HL-60 (cell line): ENCODE data around the gene NMT2.
A peak's percentile ranks its signal among the peaks of the same experiment; 100 is the strongest.

Experiments
- DNase-seq, 2 experiments: peaks; one replicate each; pipeline ENCODE4 v3.0.0-alpha.2; 2010 to 2020; ENCODE audit warnings: low read depth in 1 of 2, low spot score in 1 of 2
- H3K27ac ChIP-seq: fragments of 250-450 bp; sonication (Bioruptor Pico); replicated peaks from 2 replicates; pipeline ENCODE4 v1.5.1; 2020; ENCODE audit warnings: mild to moderate bottlenecking, moderate library complexity
- H3K27me3 ChIP-seq: fragments of 250-450 bp; sonication (Bioruptor Pico); 2 replicates; pipeline ENCODE4 v1.5.1; 2021; ENCODE audit warnings: mild to moderate bottlenecking, moderate library complexity; ENCODE audit not compliant: insufficient read depth, poor library complexity, severe bottlenecking
- H3K4me3 ChIP-seq: replicated peaks from 2 replicates; pipeline ENCODE4 v1.5.1; 2011; ENCODE audit warnings: mild to moderate bottlenecking, control low read depth, low read length; ENCODE audit not compliant: insufficient read depth
- CTCF ChIP-seq: IDR thresholded peaks from one replicate; pipeline ENCODE4 v1.5.1; 2011; ENCODE audit warnings: low read length, control low read depth, inconsistent platforms; ENCODE audit not compliant: insufficient read depth
- GABPA ChIP-seq: IDR thresholded peaks from 2 replicates; pipeline ENCODE4 v1.6.1; 2012; ENCODE audit warnings: low read depth
- POLR2AphosphoS5 ChIP-seq: IDR thresholded peaks from 2 replicates; pipeline ENCODE4 v1.6.1; 2012; ENCODE audit warnings: low read depth
- SPI1 ChIP-seq: IDR thresholded peaks from 2 replicates; pipeline ENCODE4 v1.6.1; 2012; ENCODE audit warnings: low read depth, mild to moderate bottlenecking, borderline replicate concordance
- TF ChIP-seq, protein P1 (sequence below): IDR thresholded peaks from 2 replicates; pipeline ENCODE4 v1.6.1; 2012; ENCODE audit warnings: low read depth; ENCODE audit not compliant: insufficient replicate concordance

NMT2 gene

GRCh38 chr10:15121707-15122106 is 46.8 kb downstream of the NMT2 start:
- TF ChIP-seq POLR2AphosphoS5 (no peak), GABPA (no peak), SPI1 (no peak), CTCF (no peak)
- TF ChIP-seq, protein P1, sequence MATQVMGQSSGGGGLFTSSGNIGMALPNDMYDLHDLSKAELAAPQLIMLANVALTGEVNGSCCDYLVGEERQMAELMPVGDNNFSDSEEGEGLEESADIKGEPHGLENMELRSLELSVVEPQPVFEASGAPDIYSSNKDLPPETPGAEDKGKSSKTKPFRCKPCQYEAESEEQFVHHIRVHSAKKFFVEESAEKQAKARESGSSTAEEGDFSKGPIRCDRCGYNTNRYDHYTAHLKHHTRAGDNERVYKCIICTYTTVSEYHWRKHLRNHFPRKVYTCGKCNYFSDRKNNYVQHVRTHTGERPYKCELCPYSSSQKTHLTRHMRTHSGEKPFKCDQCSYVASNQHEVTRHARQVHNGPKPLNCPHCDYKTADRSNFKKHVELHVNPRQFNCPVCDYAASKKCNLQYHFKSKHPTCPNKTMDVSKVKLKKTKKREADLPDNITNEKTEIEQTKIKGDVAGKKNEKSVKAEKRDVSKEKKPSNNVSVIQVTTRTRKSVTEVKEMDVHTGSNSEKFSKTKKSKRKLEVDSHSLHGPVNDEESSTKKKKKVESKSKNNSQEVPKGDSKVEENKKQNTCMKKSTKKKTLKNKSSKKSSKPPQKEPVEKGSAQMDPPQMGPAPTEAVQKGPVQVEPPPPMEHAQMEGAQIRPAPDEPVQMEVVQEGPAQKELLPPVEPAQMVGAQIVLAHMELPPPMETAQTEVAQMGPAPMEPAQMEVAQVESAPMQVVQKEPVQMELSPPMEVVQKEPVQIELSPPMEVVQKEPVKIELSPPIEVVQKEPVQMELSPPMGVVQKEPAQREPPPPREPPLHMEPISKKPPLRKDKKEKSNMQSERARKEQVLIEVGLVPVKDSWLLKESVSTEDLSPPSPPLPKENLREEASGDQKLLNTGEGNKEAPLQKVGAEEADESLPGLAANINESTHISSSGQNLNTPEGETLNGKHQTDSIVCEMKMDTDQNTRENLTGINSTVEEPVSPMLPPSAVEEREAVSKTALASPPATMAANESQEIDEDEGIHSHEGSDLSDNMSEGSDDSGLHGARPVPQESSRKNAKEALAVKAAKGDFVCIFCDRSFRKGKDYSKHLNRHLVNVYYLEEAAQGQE = no peak
- H3K27ac ChIP-seq = no peak overlapping the region
- H3K4me3 ChIP-seq = no peak overlapping the region
- H3K27me3 ChIP-seq = no peaks in the 10 kb centered on the region
- no peak for DNase-seq

DNA sequence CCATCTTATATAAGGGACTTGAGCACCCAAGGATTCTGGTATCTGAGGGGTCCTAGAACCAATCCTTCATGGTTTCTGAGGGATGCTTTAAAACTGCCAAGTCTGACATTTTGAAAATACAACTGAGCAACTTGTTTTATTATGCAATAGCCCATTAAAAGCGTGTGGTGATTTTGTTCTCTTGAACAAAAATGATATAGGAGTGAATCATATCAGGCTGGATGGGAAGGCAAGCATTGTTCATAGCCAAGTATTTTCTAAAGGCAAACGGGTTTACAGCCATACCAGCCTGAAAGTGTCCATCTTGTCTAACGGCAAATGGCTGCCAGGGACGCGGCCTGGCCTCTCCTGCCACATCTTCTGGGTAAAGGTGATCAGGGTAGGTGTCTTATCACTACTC is 48.0 kb downstream of the NMT2 start:
- no peak overlapping the region for H3K4me3 ChIP-seq
- H3K27me3 ChIP-seq = no peaks in the 10 kb centered on the region
- TF ChIP-seq, protein P1 = no peak
- no peak overlapping the region for H3K27ac ChIP-seq
- no peak for DNase-seq

- H3K27ac ChIP-seq = no peak overlapping the region
- DNase-seq = peak; percentile 28 to 38
- no peak for TF ChIP-seq CTCF
- TF ChIP-seq, protein P1 = no peak
- peak; percentile 73 for TF ChIP-seq SPI1
- no peak for TF ChIP-seq POLR2AphosphoS5
- no peak for TF ChIP-seq GABPA
- no peaks in the 10 kb centered on the region for H3K27me3 ChIP-seq
- H3K4me3 ChIP-seq = no peak overlapping the region
Measured at GRCh38 chr10:15118615-15119014, 49.9 kb downstream of the NMT2 start.

GRCh38 chr10:15116225-15116624 is 52.3 kb downstream of the NMT2 start:
- TF ChIP-seq POLR2AphosphoS5 (no peak), CTCF (no peak), GABPA (no peak), SPI1 (no peak)
- TF ChIP-seq, protein P1 = no peak
- no peak overlapping the region for H3K4me3 ChIP-seq
- no peak for DNase-seq
- H3K27ac ChIP-seq = no peak overlapping the region
- no peaks in the 10 kb centered on the region for H3K27me3 ChIP-seq
